HG03045 (cell line): ENCODE measurements around the gene PCBP4.
"Not testable (repeated sequence)": the region's sequence is repeated elsewhere in the genome, so short reads cannot be mapped to it uniquely, and the experiment has no call there.

Source experiments
- ATAC-seq: cut with Tn5 transposase; IDR thresholded peaks from one replicate; pipeline ENCODE4 v1.9.1; 2021; ENCODE audit warnings: mild to moderate bottlenecking, moderate library complexity; ENCODE audit not compliant: unreplicated experiment

Gene PCBP4

GRCh38 chr3:51941463-51941797, 25.8 kb downstream of the PCBP4 start:
- no peak for ATAC-seq

- ATAC-seq = no peak
Observed at GRCh38 chr3:51940648-51941462, 26.4 kb downstream of the PCBP4 start.

- no peak for ATAC-seq
Observed at GRCh38 chr3:51938780-51939425, 28.4 kb downstream of the PCBP4 start.

- no peak for ATAC-seq
Observed at GRCh38 chr3:51937611-51938450, 29.4 kb downstream of the PCBP4 start.

GRCh38 chr3:51937014-51937413, 30.2 kb downstream of the PCBP4 start:
- no peak for ATAC-seq

GRCh38 chr3:51935886-51936755, 31.1 kb downstream of the PCBP4 start:
- no peak for ATAC-seq

- no peak for ATAC-seq
Observed at GRCh38 chr3:51934991-51935885, 32.0 kb downstream of the PCBP4 start.

GRCh38 chr3:51934139-51934850, 33.0 kb downstream of the PCBP4 start:
- no peak for ATAC-seq

GRCh38 chr3:51933471-51934138, 33.6 kb downstream of the PCBP4 start:
- no peak for ATAC-seq

GRCh38 chr3:51932471-51933370, 34.5 kb downstream of the PCBP4 start:
- ATAC-seq = no peak

- no peak for ATAC-seq
Observed at GRCh38 chr3:51931756-51932155, 35.5 kb downstream of the PCBP4 start.

GRCh38 chr3:51930439-51930838, 36.8 kb downstream of the PCBP4 start:
- ATAC-seq = no peak

GRCh38 chr3:51929420-51930003, 37.7 kb downstream of the PCBP4 start:
- no peak for ATAC-seq

GRCh38 chr3:51928981-51929380, 38.3 kb downstream of the PCBP4 start:
- ATAC-seq = not testable (repeated sequence)

GRCh38 chr3:51928438-51928837, 38.8 kb downstream of the PCBP4 start:
- no peak for ATAC-seq

- no peak for ATAC-seq
Observed at GRCh38 chr3:51927061-51927977, 39.9 kb downstream of the PCBP4 start.
